IMR-90 (cell line): Measurements from ENCODE around the gene CHMP4B. TPM values are rescaled to one million over a fixed set of nuclear protein-coding genes. Genes with fewer than 3 reads are reported as not detected.

Experiments used
- ATAC-seq: fragments of 200-7000 bp; cut with Tn5 transposase; 2 replicates; pipeline ENCODE4 v1.9.1; 2020; ENCODE audit warnings: low read depth, mild to moderate bottlenecking, moderate library complexity
- BruUV-seq: library from RNA; stranded (reverse); fragments of 400-500 nt; replicated peaks from 2 replicates; lab custom pipeline; 2021; lab: Mats Ljungman, UMichigan
- CTCF ChIA-PET: fragments of 300-600 bp; formaldehyde crosslinking; extraction: SDS; loops from one replicate; lab custom pipeline; 2021; ENCODE audit warnings: antibody characterized with exemption; lab: Yijun Ruan, JAX
- POLR2A ChIA-PET: fragments of 300-600 bp; sonication (Branson Sonifier 250); formaldehyde crosslinking; loops from one replicate; lab custom pipeline; 2022; ENCODE audit warnings: antibody characterized with exemption; ENCODE audit not compliant: unreplicated experiment; lab: Charles Lee
- DNase-seq: peaks from one replicate; pipeline ENCODE4 v3.0.0; 2013
- H2AFZ ChIP-seq: replicated peaks from 2 replicates; pipeline ENCODE3; 2013; ENCODE audit warnings: low read length, mild to moderate bottlenecking; ENCODE audit not compliant: poor library complexity
- H2AK5ac ChIP-seq: 2 replicates; pipeline ENCODE4 v1.6.1; 2013; ENCODE audit warnings: low read depth, low read length, inconsistent platforms
- H2AK9ac ChIP-seq: replicated peaks from 2 replicates; pipeline ENCODE3; 2013; ENCODE audit warnings: mild to moderate bottlenecking, low read depth, low read length, moderate library complexity; ENCODE audit not compliant: poor library complexity
- H2BK120ac ChIP-seq: 2 replicates; pipeline ENCODE4 v1.6.1; 2013; ENCODE audit warnings: low read depth, low read length, inconsistent platforms
- H2BK15ac ChIP-seq: 3 replicates; pipeline ENCODE4 v1.6.1; 2013; ENCODE audit warnings: low read depth, low read length, inconsistent platforms
- H2BK20ac ChIP-seq: 2 replicates; pipeline ENCODE4 v1.6.1; 2013; ENCODE audit warnings: low read depth, mild to moderate bottlenecking, inconsistent platforms, low read length, moderate library complexity
- H2BK5ac ChIP-seq: 2 replicates; pipeline ENCODE4 v1.6.1; 2013; ENCODE audit warnings: mild to moderate bottlenecking, low read depth, low read length, inconsistent platforms; ENCODE audit not compliant: poor library complexity, severe bottlenecking
- H3K14ac ChIP-seq: replicated peaks from 2 replicates; pipeline ENCODE4 v1.6.1; 2013; ENCODE audit warnings: low read depth, low read length, inconsistent platforms
- H3K18ac ChIP-seq: 2 replicates; pipeline ENCODE4 v1.6.1; 2013; ENCODE audit warnings: low read depth, low read length, control low read depth
- H3K23ac ChIP-seq: 2 replicates; pipeline ENCODE4 v1.6.1; 2013; ENCODE audit warnings: low read depth, low read length, inconsistent platforms
- H3K27ac ChIP-seq: 2 replicates; pipeline ENCODE4 v1.5.1; 2013; ENCODE audit warnings: mild to moderate bottlenecking, control low read depth, low read length; ENCODE audit not compliant: insufficient read depth
- H3K27me3 ChIP-seq: 2 replicates; pipeline ENCODE4 v1.6.1; 2013; ENCODE audit warnings: low read length; ENCODE audit not compliant: control insufficient read depth, insufficient read depth
- H3K36me3 ChIP-seq: 2 replicates; pipeline ENCODE4 v1.6.1; 2013; ENCODE audit warnings: low read length, mixed read lengths; ENCODE audit not compliant: control insufficient read depth, insufficient read depth
- H3K4ac ChIP-seq: 2 replicates; pipeline ENCODE4 v1.6.1; 2013; ENCODE audit warnings: low read depth, low read length, inconsistent platforms
- H3K4me1 ChIP-seq: 2 replicates; pipeline ENCODE4 v1.6.1; 2013; ENCODE audit warnings: low read length, mixed read lengths; ENCODE audit not compliant: control insufficient read depth, insufficient read depth
- H3K4me2 ChIP-seq: 2 replicates; pipeline ENCODE4 v1.6.1; 2013; ENCODE audit warnings: low read depth, mild to moderate bottlenecking, control low read depth, low read length, moderate library complexity
- H3K4me3 ChIP-seq: 2 replicates; pipeline ENCODE4 v1.5.1; 2013; ENCODE audit warnings: low read depth, mild to moderate bottlenecking, control low read depth, low read length, moderate library complexity; ENCODE audit not compliant: insufficient read depth
- H3K56ac ChIP-seq: 2 replicates; pipeline ENCODE4 v1.6.1; 2013; ENCODE audit warnings: low read length, inconsistent platforms; ENCODE audit not compliant: insufficient read depth; ENCODE audit errors: extremely low read depth
- H3K79me1 ChIP-seq, 2 experiments: 2 replicates each; pipeline ENCODE4 v1.6.1; 2013; ENCODE audit warnings: low read length in 2 of 2, inconsistent platforms in 1 of 2, low read depth in 1 of 2
- H3K9ac ChIP-seq: 2 replicates; pipeline ENCODE4 v1.6.1; 2013; ENCODE audit warnings: low read depth, low read length, control low read depth
- H3K9me1 ChIP-seq: 2 replicates; pipeline ENCODE4 v1.6.1; 2013; ENCODE audit warnings: low read length, inconsistent platforms; ENCODE audit not compliant: insufficient read depth
- H3K9me3 ChIP-seq: 2 replicates; pipeline ENCODE4 v1.6.1; 2013; ENCODE audit warnings: low read length; ENCODE audit not compliant: control insufficient read depth, insufficient read depth
- H4K20me1 ChIP-seq: 2 replicates; pipeline ENCODE4 v1.6.1; 2013; ENCODE audit warnings: low read length, inconsistent platforms; ENCODE audit not compliant: insufficient read depth
- H4K5ac ChIP-seq: 2 replicates; pipeline ENCODE4 v1.6.1; 2013; ENCODE audit warnings: mild to moderate bottlenecking, low read depth, low read length, control low read depth
- H4K8ac ChIP-seq, 2 experiments: 2 replicates each; pipeline ENCODE4 v1.6.1; 2013; ENCODE audit warnings: low read depth in 2 of 2, low read length in 2 of 2, control low read depth in 1 of 2, inconsistent platforms in 1 of 2
- H4K91ac ChIP-seq: 2 replicates; pipeline ENCODE4 v1.6.1; 2013; ENCODE audit warnings: low read depth, low read length, inconsistent platforms; ENCODE audit not compliant: insufficient read depth
- CEBPB ChIP-seq: IDR thresholded peaks from 2 replicates; pipeline ENCODE4 v1.6.1; 2012; ENCODE audit warnings: low read depth, low read length, improper control_type of control experiment
- CHD1 ChIP-seq: IDR thresholded peaks from 2 replicates; pipeline ENCODE4 v1.6.1; 2012; ENCODE audit warnings: low read depth, low read length, improper control_type of control experiment
- CTCF ChIP-seq: conservative IDR thresholded peaks from 2 replicates; pipeline ENCODE4 v1.5.1; 2012; ENCODE audit warnings: mild to moderate bottlenecking, low read depth, low read length, improper control_type of control experiment
- MAFK ChIP-seq: IDR thresholded peaks from 2 replicates; pipeline ENCODE4 v1.6.1; 2012; ENCODE audit warnings: low read depth, low read length, improper control_type of control experiment
- MXI1 ChIP-seq: IDR thresholded peaks from 2 replicates; pipeline ENCODE4 v1.6.1; 2012; ENCODE audit warnings: low read depth, mild to moderate bottlenecking, low read length, moderate library complexity, borderline replicate concordance
- NFE2L2 ChIP-seq: fragments of 150-350 bp; IDR thresholded peaks from 2 replicates; pipeline ENCODE4 v1.6.1; 2016; ENCODE audit warnings: low read depth, mild to moderate bottlenecking, low read length
- POLR2A ChIP-seq: IDR thresholded peaks from 2 replicates; pipeline ENCODE4 v1.6.1; 2012; ENCODE audit warnings: mild to moderate bottlenecking, low read depth, low read length
- RAD21 ChIP-seq: IDR thresholded peaks from 2 replicates; pipeline ENCODE4 v1.6.1; 2012; ENCODE audit warnings: low read length, improper control_type of control experiment
- SMC3 ChIP-seq: fragments of 150-350 bp; IDR thresholded peaks from 2 replicates; pipeline ENCODE4 v1.6.1; 2016; ENCODE audit warnings: low read depth, mild to moderate bottlenecking, antibody characterized with exemption, low read length, moderate library complexity
- USF2 ChIP-seq: fragments of 150-350 bp; IDR thresholded peaks from 2 replicates; pipeline ENCODE4 v1.6.1; 2017; ENCODE audit warnings: mild to moderate bottlenecking, antibody characterized with exemption, low read length, low read depth
- WGBS, 2 experiments: methylation state at CpG; one replicate each; pipeline versions ENCODE4 v1.1.5 to v1.1.7; 2013; ENCODE audit warnings: missing lambda C conversion rate in 2 of 2; ENCODE audit not compliant: insufficient read length in 1 of 2; ENCODE audit errors: extremely low coverage in 2 of 2; 5-methylcytosine and 5-hydroxymethylcytosine counted together
- dilution Hi-C: fragments of 300-500 bp; cut with HindIII; formaldehyde crosslinking; loops from one replicate; pipeline ENCODE4 v1.14.3; 2018; ENCODE audit warnings: low sequenced_read_pairs; ENCODE audit not compliant: unreplicated experiment
- in situ Hi-C: fragments of 300-500 bp; cut with MboI; formaldehyde crosslinking; loops from 3 replicates; pipeline ENCODE4 v1.14.3; 2019; ENCODE audit warnings: low sequenced_read_pairs, inconsistent platforms, mixed read lengths
- intact Hi-C: fragments of 100-400 bp; cut with micrococcal nuclease; formaldehyde crosslinking; loops from 2 replicates; pipeline ENCODE4 v1.10.0; 2022
- polyA plus RNA-seq, 3 experiments: library from polyadenylated mRNA; depleted of rRNA; stranded (reverse); fragments of >200 nt; gene quantifications; 2 replicates each; pipeline ENCODE4 v1.2.3, GENCODE V29; 2012; ENCODE audit warnings: low replicate concordance in 1 of 3
- total RNA-seq: library from RNA; depleted of rRNA; stranded (reverse); fragments of >200 nt; gene quantifications from 2 replicates; pipeline ENCODE4 v1.2.3, GENCODE V29; 2012

The CHMP4B gene
- total and polyA plus RNA-seq, 2 of the 4 experiments (the other 2 are of a cell fraction), result 30.3 to 94.8 TPM

- CTCF ChIA-PET, result no interaction called here
Observed at GRCh38 chr20:33773412-33774089, 37.6 kb upstream of the CHMP4B start.

More at GRCh38 chr20:33773412-33774089, 37.6 kb upstream of the CHMP4B start:
- Histone ChIP-seq H3K4me1 (no peaks in the 10 kb centered on the region), H3K27me3 (no peaks in the 10 kb centered on the region), H2BK120ac (no peak overlapping the region), H3K4ac (no peak overlapping the region), H2BK20ac (no peak overlapping the region), H3K14ac (no peak overlapping the region), H3K36me3 (no peaks in the 10 kb centered on the region), H3K9me1 (no peaks in the 10 kb centered on the region), H2BK15ac (no peak overlapping the region), H3K9ac (no peak overlapping the region), H4K8ac (no peak overlapping the region), H3K27ac (no peak overlapping the region), H3K56ac (no peak overlapping the region), H3K18ac (no peak overlapping the region), H3K4me2 (no peak overlapping the region), H2AK5ac (no peak overlapping the region), H2AK9ac (no peak overlapping the region), H3K23ac (no peak overlapping the region), H3K4me3 (no peak overlapping the region), H4K20me1 (no peaks in the 10 kb centered on the region), H3K9me3 (no peaks in the 10 kb centered on the region), H2BK5ac (no peak overlapping the region), H4K5ac (no peak overlapping the region), H3K79me1 (no peaks in the 10 kb centered on the region), H2AFZ (no peak overlapping the region), H4K91ac (no peak overlapping the region)
- DNase-seq (no peak), ATAC-seq (no peak)
- dilution Hi-C loops (no loop called here), intact Hi-C loops (no loop called here), in situ Hi-C loops (no loop called here)
- TF ChIP-seq POLR2A (no peak), MAFK (no peak), CHD1 (no peak), SMC3 (no peak), CEBPB (no peak), NFE2L2 (no peak), MXI1 (no peak), CTCF (no peak), RAD21 (no peak), USF2 (no peak)
- POLR2A ChIA-PET, result no interaction called here
- WGBS, 2 experiments, result no CpG with 5 or more reads among the region's 2 CpGs
- BruUV-seq, result no TSS peak
